Stimulated activated CD4-positive, alpha-beta T cell treated with anti-CD3 and anti-CD28 coated beads, Interleukin-12 subunit alpha, Interleukin-12 subunit beta, amount 100 ng/mL, for 48 hours (primary cell): ENCODE measurements around the gene ZNF555.
A peak's percentile ranks its signal among the peaks of the same experiment; 100 is the strongest.
"Not testable (repeated sequence)": the region's sequence is repeated elsewhere in the genome, so short reads cannot be mapped to it uniquely, and the experiment has no call there.

Source experiments
- DNase-seq, 3 donors: peaks; one replicate each; pipeline ENCODE4 v3.0.0-alpha.2; 2020; ENCODE audit warnings: low read depth in 2 of 3, low spot score in 1 of 3

ZNF555 gene

DNA sequence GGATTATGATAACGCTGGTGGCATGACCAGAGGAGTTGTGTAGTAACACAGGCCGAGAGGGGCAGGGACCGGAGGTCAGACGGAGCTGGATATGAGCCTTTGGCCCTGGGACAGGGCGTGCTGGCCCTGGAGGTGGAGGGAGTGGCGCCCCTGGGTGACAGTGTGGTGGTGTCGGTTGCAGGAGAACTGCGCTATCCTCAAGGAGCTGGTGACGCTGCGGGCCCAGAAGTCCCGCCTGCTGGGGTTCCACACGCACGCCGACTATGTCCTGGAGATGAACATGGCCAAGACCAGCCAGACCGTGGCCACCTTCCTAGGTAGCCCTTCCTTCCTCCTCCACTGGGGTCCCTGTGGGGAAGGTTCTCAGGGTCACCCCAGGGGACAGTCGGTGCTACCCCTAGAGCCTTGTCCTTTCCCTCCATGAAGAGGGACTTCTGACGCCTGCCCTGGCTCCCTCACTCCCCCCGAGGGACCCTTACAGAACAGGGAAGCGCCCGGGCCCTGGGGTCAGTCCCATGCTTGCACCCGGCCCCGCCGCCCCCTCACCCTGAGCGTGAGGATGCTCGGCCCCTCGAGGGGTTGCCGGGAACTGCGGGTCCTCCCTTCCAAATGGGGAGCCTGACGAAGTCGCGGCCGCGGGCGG is 34.4 kb upstream of the ZNF555 start:
- DNase-seq, result no peak

DNA sequence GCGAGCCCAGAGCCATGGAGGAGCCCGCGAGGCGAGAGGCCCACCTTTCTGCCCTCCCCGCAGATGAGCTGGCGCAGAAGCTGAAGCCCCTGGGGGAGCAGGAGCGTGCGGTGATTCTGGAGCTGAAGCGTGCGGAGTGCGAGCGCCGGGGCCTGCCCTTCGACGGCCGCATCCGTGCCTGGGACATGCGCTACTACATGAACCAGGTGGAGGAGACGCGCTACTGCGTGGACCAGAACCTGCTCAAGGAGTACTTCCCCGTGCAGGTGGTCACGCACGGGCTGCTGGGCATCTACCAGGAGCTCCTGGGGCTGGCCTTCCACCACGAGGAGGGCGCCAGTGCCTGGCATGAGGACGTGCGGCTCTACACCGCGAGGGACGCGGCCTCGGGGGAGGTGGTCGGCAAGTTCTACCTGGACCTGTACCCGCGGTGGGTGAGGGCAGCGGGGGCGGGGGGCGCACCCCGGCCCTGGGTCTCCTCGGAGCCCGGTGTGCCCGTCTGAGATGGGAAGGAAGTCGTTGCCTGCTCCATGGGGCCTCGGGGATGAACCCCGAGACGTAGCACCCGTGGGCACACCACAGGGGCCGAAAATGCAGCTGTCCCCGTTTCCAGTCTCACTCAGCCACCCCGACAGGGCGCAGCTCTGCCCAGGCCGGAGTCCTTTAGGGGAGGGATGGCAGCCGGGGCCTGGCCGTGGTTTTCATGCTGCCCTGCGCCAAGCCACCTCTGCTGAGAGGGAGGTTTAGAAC is 33.7 kb upstream of the ZNF555 start:
- DNase-seq, result no peak

DNA sequence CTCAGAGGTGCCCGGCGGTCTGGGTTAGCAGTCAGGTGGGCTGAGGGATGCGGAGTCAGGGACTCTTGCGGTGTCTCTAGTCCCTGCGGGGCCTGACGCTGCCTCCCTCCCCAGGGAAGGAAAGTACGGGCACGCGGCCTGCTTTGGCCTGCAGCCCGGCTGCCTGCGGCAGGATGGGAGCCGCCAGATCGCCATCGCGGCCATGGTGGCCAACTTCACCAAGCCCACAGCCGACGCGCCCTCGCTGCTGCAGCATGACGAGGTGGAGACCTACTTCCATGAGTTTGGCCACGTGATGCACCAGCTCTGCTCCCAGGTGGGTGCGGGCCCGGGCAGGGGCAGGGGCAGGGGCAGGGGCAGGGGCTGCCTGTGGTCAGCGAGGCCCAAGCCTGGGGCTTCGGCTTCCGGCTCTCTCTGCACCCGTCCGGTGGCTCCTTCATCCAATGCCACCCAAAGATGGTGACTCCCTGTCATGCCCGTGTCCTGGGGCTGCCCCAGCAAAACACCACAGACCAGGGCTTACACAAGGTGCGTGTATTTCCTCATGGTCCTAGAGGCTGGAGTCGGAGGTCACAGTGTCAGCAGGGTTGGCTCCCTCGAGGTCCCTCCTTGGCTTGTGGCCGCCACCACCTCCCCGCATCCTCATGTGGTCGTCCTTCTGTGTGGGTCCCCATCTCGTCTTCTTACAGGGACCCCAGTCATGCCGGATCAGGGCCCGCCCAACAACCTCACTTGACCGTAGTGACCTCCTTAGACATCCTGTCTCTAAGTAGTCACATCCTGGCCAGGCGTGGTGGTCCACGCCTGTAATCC is 32.9 kb upstream of the ZNF555 start:
- no peak for DNase-seq

DNA sequence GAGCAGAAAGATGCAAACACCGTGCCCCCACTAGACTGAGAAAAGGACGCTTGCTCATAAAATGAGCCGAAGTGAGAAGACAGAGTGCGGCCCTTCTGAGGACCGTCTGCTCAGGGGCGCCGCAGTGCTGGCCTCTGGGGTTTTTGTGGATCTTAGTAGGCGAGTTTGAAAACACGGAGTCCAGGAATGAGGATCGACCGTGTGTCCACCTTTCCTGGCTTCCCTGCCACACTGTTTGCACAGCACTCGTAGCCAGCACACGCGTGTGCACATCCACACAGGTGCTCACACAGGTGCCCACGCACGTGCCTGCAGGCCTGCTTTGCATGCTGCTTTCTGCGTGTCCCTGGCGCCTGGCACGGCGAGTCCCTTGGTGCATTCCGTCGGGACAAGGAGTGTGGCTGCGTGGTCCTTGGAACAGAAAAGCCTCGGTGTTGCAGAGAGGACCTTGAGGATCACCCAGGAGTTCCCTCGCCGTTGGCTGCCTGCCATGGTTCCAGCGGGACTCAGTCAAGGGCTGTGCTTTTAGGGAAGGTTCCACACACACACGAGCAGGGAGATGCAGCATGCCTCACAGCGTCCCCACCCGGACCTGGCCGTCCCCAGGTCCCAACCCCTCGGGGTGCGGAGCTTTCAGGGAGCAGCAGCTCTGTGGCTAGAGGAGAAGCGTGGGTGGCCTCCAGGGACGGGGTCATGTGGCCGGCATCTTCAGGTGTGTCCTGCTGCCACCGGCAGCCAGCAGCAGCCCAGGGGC is 31.7 kb upstream of the ZNF555 start:
- DNase-seq, result no peak

DNA sequence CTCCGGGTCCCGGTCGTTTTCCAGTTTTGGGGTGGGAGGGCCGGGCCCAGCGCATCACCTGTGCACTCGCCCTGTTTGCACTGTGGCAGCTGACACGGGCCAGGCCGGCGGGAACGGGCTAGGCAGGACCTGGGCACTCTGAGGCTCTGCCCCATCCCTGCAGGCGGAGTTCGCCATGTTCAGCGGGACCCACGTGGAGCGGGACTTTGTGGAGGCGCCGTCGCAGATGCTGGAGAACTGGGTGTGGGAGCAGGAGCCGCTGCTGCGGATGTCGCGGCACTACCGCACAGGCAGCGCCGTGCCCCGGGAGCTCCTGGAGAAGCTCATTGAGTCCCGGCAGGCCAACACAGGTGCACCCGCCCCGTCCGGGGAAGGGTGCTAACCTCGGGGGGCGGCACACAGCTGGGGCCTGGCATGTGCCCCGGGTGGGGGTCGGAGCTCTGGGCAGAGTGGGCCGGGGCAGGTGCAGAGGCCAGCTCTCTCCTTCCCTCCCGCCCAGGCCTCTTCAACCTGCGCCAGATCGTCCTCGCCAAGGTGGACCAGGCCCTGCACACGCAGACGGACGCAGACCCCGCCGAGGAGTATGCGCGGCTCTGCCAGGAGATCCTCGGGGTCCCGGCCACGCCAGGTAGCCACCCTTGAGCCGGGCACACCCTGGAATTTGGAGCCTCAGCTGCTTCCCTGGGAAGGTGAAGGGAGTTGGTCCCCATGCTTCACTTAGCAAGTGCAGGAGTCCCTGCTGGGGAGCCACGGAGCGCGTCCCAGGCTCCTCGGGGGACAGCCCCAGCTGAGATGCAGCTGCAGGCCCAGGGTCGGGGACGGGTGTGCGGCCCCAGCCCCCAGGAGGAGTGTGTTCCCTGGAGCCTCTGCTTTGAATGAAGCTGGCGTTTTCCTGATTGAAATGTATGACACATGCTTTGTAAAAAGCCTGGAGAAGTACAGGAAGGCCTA is 30.9 kb upstream of the ZNF555 start:
- no peak for DNase-seq

DNA sequence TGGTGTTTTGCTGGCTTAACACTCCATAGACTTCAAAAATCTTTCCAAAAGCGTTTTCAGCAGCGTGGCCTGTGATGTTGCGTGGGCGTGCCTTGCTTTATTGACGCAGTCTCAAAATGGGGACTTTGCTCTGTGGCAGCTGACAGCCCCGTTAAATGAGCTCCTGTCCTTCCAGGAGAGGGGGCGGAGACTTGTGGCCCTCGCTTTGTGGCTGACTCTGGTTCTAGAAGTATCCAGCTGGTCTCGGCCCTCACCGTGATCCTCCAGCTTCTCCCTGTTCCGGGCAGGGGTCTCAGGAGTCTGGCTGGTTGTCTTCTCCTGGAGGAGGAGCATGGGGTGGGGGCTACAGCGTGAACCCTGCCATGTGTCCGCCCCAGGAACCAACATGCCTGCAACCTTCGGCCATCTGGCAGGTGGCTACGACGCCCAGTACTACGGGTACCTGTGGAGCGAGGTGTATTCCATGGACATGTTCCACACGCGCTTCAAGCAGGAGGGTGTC is 30.0 kb upstream of the ZNF555 start:
- DNase-seq, result no peak

DNA sequence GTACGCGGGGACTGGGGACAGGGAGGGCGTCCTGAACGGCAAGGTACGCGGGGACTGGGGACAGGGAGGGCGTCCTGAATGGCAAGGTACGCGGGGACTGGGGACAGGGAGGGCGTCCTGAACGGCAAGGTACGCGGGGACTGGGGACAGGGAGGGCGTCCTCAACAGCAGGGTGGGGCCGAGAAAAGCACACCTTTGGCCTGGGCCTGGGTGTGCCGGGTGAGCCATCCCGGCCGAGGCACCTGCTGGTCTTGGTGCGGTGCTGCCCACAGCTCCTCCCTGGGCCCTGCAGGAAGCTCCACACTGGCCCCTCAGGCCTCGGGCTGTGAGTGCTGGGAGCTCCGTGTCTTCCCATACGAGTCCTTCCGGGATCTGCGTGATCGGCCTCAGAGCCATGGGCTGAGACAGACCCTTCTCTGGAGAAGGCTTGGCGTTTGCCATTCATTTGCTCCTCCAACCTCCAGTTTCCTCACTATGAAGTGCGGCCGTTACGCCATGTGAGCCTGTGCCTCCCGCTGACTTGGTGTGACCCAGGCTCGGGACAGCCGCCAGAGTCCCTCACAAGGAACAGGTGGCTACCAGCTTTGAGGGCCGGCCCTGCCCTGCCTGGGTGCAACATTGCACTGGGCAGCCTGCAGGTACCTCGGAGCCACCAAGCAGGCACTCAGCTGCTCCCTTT is 29.4 kb upstream of the ZNF555 start:
- DNase-seq, result no peak

DNA sequence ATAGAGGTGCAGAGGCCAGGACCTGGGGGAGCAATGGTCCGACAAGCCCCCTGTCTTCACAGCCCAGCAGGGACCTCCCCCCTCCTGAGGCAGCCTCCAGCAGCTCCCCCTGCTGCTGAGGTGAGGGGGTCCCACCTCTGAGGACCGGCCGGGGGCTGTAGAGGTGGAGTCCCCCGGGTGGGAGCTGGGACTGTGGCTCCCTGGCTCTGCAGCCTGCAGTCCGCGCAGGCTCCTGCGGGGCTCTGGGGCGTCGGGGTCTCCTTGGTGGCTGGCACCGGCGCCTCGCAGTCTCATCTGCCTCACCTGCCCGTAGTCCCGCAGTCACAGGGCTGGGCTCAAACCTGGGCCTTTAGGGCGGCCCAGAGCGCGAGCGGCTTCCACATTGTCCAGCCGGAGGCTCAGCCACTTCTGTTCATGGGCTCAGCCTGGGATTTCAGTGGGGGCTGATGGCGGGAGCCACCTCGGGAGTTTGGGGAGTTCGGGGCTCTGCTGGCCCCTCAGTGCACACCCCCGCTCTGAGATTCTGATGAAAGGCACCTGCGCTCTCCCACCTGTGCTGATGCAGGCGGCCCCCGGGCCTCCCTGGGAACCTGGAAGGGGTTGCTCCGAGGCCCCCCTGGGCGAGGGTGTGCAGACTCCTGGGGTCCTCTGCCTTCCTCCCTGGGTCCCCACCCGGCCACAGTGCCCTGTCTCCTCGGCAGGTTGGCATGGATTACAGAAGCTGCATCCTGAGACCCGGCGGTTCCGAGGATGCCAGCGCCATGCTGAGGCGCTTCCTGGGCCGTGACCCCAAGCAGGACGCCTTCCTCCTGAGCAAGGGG is 28.7 kb upstream of the ZNF555 start:
- no peak for DNase-seq

DNA sequence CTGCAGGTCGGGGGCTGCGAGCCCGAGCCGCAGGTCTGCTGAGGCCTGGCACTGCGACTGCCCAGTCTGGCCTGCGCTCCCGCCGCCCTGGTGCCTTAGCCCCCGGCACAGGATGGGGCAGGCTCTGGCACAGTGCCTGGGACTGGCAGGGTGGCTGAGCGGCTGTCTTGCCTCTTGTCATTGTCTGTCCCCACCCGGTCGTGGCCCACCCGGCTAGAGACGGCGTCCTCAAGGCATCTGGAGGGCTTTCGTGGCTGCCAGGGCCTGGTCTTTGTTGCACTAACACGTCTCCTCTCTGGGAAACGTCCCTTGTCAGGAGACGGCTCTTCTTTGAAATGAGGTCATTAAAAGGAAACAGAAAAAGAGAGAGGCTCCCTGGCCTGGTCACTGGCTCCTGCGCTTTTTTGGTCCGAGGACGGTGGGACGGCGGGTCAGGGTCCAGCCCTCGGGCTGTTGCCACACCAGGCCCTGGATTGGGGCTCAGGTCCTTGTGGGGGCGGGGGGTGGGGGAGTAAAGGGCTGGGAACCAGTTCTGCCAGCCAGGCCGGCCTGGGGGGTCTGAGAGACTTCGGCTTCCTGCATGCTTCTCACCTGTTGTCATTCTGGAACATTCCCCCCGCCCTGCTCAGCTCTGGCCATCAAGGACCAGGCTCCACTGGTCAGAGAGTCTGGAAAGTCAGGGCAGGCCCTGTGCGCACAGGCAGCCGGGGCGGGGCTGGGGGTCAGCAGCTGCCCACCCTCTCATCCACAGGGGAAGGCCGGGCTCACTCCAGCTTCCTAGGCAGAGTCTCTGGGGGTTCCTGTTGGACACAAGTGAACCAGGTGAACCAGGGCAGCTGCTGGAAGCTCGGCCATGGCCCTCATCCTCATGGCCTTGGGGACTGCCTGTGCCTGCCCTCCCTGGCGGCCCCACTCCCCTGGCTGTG is 27.8 kb upstream of the ZNF555 start:
- DNase-seq, result no peak

DNA sequence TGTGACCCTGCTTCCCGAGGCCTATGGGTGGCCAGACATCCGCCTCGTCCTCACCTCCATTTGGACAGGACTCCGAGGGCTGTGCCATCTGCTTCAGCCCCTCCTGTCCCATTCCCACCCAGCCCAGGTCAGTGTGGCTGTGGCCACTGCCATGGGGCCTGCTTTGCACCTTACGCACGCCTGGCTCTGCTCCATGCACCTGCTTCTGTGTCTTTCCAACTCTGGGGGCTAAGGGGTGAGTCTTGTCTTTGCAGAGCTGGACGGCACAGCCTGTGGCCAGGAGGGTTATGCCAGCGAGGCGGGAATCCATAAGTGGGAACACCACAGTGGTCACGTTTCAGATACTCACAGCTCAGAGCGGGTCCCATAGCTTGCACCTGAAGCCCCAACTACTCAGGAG is 26.8 kb upstream of the ZNF555 start:
- no peak for DNase-seq

DNA sequence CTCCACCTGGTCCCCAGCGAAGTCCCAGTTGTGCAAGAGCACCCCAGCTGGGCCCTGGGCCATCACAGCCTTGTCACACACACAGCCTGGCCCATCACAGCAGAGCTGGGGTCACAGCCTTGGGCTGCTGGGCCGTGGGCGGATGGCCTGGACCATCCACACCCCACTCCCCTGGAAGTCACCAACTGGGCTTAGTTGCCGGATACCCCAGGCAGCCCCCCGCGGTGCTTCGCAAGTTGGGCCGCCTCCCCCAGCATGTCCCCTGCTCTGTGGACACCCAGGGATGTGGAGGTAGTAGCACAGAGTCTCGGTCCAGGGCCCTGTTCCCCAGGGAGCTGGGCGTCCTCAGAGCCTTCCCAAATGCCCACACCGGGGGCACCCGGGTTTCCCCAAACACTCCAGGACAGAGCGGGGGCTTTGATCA is 26.1 kb upstream of the ZNF555 start:
- no peak for DNase-seq

DNA sequence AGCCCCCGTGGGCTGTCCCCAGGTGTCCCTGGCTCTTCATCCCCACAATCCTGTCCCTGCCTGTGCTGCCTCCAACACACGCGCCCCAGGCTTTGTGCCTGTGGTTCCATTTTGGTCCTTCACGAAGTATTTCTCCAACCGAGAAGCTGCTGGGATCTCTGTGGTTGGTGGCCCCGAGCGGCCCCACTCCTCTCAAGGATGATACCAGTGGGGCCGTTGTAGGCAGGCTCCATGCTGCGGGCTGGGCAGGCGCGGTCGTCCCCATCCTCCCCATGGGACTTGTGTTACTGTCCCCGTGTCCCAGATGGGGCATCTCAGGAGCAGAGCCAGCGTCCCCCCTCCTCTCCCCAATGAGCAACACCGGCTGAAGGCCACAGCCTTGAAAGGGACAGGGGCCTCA is 25.4 kb upstream of the ZNF555 start:
- DNase-seq, result no peak

DNA sequence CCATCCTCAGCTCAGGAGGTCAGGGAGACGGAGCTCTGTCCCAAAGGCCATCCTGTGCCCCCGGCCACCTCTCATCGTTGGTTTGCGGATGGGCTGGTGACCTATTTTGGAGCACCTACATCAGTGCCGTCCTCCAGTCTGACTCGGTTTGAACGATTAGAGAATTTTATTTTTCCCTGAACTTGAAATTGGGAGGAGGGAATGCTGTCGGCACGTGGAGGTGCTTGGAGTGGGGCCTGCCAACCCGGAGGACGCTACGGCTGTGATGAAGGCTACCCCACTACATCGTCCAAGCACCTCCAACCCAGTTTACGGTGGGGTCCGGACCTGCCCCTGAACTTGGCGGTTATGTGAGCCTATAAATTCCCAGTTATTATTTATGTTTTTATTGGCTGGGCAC is 24.6 kb upstream of the ZNF555 start:
- DNase-seq, result no peak

DNA sequence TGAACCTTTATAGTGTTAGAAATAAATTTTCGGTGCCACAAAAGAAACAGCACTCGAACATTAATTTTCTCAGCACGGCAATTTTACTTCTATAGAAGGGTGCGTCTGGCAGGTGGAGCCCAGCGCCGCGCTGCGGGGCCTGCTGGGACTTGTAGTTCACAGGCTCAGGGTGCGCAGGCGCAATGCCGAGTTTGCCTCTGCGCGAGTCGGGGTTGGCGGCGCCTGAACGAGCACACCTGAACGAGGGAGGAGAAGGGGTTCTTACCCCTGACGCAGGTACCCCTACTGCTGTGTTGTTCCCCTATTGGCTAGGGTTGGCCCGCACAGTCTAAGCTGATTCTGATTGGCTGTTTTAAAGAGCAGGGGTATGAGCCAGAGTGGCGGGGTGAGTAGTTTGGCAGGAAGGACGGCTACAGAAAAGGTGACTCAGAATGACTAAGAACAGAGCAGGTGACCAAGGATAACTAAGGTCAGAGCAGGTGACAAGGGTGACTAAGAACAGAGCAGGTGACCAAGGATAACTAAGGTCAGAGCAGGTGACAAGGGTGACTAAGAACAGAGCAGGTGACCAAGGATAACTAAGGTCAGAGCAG is 23.9 kb upstream of the ZNF555 start:
- not testable (repeated sequence) for DNase-seq

DNA sequence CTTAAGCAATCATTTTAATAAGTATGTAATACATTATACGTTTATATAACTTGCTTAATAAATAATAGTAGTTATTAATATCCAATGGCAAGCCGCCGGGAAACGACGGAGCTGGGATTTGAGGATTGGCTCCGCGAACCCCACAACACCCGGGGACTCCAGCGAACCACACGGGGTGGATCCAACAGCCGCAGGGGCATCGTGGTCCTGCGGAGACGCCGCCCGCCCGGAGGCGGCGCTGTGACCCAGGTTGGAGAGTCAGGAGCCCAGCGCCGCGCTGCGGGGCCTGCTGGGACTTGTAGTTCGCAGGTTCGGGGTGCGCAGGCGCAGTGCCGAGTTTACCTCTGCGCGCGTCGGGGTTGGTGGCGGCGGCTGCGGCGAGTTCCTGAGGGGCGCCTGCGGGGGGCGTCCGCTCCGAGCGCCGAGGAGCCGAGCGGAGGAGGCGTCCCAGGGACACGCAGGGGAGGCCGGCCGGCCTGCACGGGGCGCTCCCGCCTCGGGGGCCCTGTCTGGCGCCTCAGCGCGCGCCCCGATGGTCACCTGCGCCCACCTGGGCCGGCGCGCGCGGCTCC is 21.6 kb upstream of the ZNF555 start, which contains the start of gene ZNF554:
TSS of gene ZNF554 (plus strand) at position 329 of the 572 bp plus-strand sequence. CDS start at position 533, 204 bp downstream.
- peak; percentile 94 to 98 (median 94) for DNase-seq

DNA sequence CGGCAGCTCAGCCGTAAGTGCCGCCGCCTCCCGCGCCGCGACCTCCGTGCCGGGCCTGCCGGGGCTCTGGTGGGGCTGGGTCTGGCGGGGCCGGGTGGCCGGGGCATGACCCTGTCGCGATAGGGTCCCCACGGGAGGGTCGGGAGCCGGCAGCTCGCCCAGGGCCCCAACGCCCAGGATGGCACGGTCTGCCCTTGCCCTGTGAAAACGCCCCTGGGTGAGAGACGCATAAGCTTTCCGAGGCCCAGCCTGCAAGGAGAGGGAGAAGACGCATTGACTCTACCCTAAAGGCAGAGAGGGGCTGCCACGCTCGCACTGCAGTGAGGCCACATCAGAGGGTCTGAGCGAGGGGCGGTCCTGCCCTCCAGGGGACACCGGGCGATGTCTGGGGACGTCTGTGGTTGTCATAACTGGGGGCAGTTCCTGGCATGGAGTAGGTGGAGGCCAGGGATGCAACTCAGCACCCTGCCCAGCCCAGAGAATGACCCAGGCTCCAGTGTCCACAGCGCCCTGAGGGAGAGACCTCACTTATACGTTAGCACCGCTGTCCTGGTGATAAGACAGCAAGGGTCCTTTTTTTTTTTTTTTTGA is 21.1 kb upstream of the ZNF555 start:
- DNase-seq, result no peak
